Measurements from ENCODE around the gene CTLA4.

The CTLA4 gene

DNA sequence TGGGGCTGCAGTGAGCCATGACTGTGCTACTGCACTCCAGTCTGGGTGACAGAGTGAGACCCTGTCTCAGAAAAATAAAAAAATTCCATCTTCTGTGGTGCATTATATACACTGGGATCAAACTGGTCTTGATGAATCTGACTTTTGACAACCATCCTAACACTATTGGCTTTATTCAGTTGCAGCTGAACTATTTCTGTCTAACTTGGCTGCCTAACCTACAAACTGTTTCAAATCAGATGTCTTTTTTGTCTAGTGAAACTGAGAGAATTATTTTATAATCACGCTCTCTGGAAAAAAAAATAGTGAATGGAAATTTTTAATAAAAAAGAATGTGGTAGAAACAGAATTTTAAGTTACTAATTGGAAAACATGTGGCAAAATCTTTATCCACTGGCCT, 15.0 kb downstream of the CTLA4 start:
- DNase-seq (ENCODE audit: low spot score): no peak
- TF ChIP-seq, protein P1, sequence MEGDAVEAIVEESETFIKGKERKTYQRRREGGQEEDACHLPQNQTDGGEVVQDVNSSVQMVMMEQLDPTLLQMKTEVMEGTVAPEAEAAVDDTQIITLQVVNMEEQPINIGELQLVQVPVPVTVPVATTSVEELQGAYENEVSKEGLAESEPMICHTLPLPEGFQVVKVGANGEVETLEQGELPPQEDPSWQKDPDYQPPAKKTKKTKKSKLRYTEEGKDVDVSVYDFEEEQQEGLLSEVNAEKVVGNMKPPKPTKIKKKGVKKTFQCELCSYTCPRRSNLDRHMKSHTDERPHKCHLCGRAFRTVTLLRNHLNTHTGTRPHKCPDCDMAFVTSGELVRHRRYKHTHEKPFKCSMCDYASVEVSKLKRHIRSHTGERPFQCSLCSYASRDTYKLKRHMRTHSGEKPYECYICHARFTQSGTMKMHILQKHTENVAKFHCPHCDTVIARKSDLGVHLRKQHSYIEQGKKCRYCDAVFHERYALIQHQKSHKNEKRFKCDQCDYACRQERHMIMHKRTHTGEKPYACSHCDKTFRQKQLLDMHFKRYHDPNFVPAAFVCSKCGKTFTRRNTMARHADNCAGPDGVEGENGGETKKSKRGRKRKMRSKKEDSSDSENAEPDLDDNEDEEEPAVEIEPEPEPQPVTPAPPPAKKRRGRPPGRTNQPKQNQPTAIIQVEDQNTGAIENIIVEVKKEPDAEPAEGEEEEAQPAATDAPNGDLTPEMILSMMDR (IDR thresholded peaks at IDR 0.05; ENCODE audit: borderline replicate concordance, control extremely low read depth, extremely low read depth, insufficient read depth, missing control alignments): no peak
- in situ Hi-C loops (cut with MboI; ENCODE audit: low sequenced_read_pairs, unreplicated experiment): no loop called here

DNA sequence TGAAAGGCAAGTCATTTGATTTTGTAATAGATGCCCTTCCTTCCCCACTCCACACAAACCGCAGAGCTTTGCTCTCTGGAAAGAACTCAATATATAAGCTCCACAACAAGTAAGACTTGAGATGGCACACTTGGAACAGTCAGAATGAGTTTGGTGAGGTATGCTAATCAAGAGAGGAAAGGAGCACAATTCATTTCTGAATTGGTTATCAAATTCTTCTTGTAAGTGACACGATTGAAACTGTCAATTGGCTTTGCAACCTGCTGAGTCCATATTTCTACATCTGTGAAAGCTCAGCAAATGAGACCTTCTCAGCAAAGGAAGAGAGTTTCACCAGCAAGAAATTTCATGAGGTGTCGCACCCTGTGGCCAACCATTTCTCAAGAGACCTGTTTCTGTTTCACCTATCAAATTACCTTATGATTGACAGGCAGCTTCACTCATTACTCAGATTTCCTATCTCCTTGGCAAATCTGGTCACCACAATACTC, 19.1 kb downstream of the CTLA4 start:
- DNase-seq (ENCODE audit: low spot score): no peak
- TF ChIP-seq, protein P1 (IDR thresholded peaks at IDR 0.05; ENCODE audit: borderline replicate concordance, control extremely low read depth, extremely low read depth, insufficient read depth, missing control alignments): no peak
- in situ Hi-C loops (cut with MboI; ENCODE audit: low sequenced_read_pairs, unreplicated experiment): no loop called here

DNA sequence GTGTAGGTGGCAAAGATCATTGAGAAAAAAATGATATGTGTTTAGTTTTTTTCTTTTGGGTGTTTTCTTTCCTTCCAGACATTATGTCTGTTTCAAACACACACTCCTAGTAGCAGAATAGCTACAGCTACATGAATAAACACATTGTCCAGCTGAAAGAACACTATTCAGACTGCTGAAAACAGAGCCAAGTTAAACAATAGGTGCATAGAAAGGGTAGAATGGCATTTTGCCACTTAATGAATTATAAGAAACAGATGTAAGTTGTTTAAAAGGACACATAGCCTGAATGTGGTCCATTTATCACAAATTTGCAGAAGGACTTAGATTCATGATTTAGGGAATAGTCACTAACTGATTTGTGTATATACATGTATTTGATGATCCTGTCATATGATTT, 20.1 kb downstream of the CTLA4 start:
- TF ChIP-seq, protein P1 (IDR thresholded peaks at IDR 0.05; ENCODE audit: borderline replicate concordance, control extremely low read depth, extremely low read depth, insufficient read depth, missing control alignments): no peak
- in situ Hi-C loops (cut with MboI; ENCODE audit: low sequenced_read_pairs, unreplicated experiment): no loop called here
- DNase-seq (ENCODE audit: low spot score): no peak

DNA sequence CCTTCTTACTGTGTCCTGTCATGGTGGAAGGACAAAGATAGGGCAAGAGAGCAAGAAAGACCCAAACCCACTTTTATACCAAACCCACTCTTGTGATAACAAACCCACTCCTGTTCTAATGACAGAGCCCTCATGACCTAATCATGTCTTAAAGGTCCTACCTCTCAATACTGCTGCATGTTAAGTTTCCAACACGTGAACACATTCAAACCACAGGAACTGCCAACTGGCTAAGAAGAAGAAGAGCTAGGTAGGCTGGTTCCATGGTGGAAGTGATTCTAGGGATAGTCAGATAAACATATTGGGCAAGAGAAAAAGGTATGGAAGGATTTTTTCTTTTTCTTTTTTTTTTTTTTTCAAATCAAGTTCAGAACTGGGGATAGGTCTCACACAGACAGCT, 22.0 kb downstream of the CTLA4 start:
- DNase-seq (ENCODE audit: low spot score): no peak
- TF ChIP-seq, protein P1 (IDR thresholded peaks at IDR 0.05; ENCODE audit: borderline replicate concordance, control extremely low read depth, extremely low read depth, insufficient read depth, missing control alignments): no peak
- in situ Hi-C loops (cut with MboI; ENCODE audit: low sequenced_read_pairs, unreplicated experiment): no loop called here

DNA sequence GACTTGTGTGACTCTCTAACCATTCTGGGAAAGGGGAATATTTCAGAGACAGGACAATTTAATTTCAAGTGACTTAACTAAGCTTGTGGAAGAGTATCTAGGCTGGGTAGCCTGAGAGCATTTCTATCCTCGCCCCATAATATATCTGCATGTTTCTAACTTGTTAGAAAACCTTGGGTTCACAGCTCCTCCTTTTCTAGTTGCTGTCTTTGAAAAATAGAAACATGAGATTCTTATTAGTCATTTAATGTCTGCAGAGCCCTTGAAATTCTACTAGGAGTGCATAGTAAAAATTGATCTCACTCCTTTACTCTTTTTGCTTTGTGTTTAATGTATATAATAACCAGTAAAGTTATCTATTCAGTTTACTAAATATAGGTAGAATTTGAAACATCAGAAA, 22.4 kb downstream of the CTLA4 start:
- TF ChIP-seq, protein P1 (IDR thresholded peaks at IDR 0.05; ENCODE audit: borderline replicate concordance, control extremely low read depth, extremely low read depth, insufficient read depth, missing control alignments): no peak
- DNase-seq (ENCODE audit: low spot score): no peak
- in situ Hi-C loops (cut with MboI; ENCODE audit: low sequenced_read_pairs, unreplicated experiment): no loop called here

DNA sequence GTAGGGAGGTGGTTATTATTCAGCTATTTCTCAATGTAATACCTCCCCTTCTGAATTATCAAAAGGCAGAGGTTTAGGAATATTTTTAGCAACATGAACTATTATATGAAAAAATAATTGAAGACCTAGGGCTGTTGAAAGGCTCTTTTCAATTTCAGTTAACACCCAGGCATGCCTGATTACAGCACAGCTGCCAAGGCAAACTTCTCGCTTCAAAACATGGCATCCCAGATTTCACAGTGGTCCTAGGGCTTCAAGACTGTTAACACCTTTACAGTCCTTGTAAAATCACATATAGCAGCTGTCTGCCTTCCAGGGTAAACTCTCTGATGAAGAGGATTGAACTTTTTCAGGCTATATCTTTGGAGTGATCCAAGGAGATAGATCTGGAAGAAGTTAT, 23.2 kb downstream of the CTLA4 start:
- in situ Hi-C loops (cut with MboI; ENCODE audit: low sequenced_read_pairs, unreplicated experiment): no loop called here
- TF ChIP-seq, protein P1 (IDR thresholded peaks at IDR 0.05; ENCODE audit: borderline replicate concordance, control extremely low read depth, extremely low read depth, insufficient read depth, missing control alignments): no peak
- no peak for DNase-seq (ENCODE audit: low spot score)

DNA sequence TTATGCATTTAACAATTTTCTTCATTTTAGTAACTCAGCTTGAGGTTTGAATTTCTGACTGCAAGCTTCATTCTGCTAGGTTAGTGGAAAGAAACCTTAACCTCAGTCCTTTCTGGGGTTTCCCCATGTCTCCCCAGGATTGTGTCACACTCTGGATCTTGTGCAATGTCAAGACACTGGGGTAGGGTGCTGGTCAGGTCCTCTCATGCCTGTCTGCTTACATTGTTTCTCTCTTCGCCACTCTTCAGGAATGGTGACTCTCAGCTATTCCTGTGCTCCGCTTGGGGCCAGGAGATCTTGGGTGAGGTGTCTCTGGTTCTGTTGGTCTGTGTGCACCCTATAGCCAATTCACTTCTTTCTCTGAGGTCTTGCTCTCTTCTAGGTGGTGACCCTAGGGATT, 23.9 kb downstream of the CTLA4 start:
- in situ Hi-C loops (cut with MboI; ENCODE audit: low sequenced_read_pairs, unreplicated experiment): no loop called here
- TF ChIP-seq, protein P1 (IDR thresholded peaks at IDR 0.05; ENCODE audit: borderline replicate concordance, control extremely low read depth, extremely low read depth, insufficient read depth, missing control alignments): no peak
- DNase-seq (ENCODE audit: low spot score): no peak
